IPS-11a (cell line): Measurements from ENCODE around the gene KLHL34.

Source experiments
- H3K4me3 ChIP-seq: one replicate; pipeline ENCODE4 v1.5.1; 2013; ENCODE audit warnings: low read depth, low read length, control low read depth

Gene KLHL34

GRCh38 chrX:21656587-21657317, 1.4 kb downstream of the KLHL34 start:
- H3K4me3 ChIP-seq, result no peak overlapping the region

- no peak overlapping the region for H3K4me3 ChIP-seq
Measured at GRCh38 chrX:21655901-21656586, 2.1 kb downstream of the KLHL34 start.

- no peak overlapping the region for H3K4me3 ChIP-seq
Measured at GRCh38 chrX:21645886-21646285, 12.2 kb downstream of the KLHL34 start.

GRCh38 chrX:21645431-21645830, 12.7 kb downstream of the KLHL34 start:
- no peak overlapping the region for H3K4me3 ChIP-seq

GRCh38 chrX:21639775-21640174, 18.4 kb downstream of the KLHL34 start:
- no peak overlapping the region for H3K4me3 ChIP-seq

- no peak overlapping the region for H3K4me3 ChIP-seq
Measured at GRCh38 chrX:21638311-21638710, 19.8 kb downstream of the KLHL34 start.

- no peak overlapping the region for H3K4me3 ChIP-seq
Measured at GRCh38 chrX:21632027-21632426, 26.1 kb downstream of the KLHL34 start.

GRCh38 chrX:21623778-21624501, 34.2 kb downstream of the KLHL34 start:
- H3K4me3 ChIP-seq, result no peak overlapping the region

- H3K4me3 ChIP-seq, result no peak overlapping the region
Measured at GRCh38 chrX:21620234-21620633, 37.9 kb downstream of the KLHL34 start.

GRCh38 chrX:21616386-21616785, 41.7 kb downstream of the KLHL34 start:
- H3K4me3 ChIP-seq, result no peak overlapping the region

GRCh38 chrX:21612154-21612553, 46.0 kb downstream of the KLHL34 start:
- no peak overlapping the region for H3K4me3 ChIP-seq

GRCh38 chrX:21610168-21610567, 48.0 kb downstream of the KLHL34 start:
- no peak overlapping the region for H3K4me3 ChIP-seq

- no peak overlapping the region for H3K4me3 ChIP-seq
Measured at GRCh38 chrX:21606002-21606401, 52.1 kb downstream of the KLHL34 start.
